Right lobe of liver (tissue), 6 donors: ENCODE results near the gene PNMA8C. TPM values are rescaled to one million over a fixed set of nuclear protein-coding genes. Genes with fewer than 3 reads are reported as not detected.

Source experiments
- ATAC-seq, 4 donors: fragments of 200-7000 bp; cut with Tn5 transposase; one replicate each; pipeline ENCODE4 v1.9.1; 2020; ENCODE audit warnings: mild to moderate bottlenecking in 4 of 4, moderate library complexity in 4 of 4
- DNase-seq, 3 donors: peaks; one replicate each; pipeline ENCODE4 v3.0.0-alpha.2; 2020
- H3K27ac ChIP-seq, 3 donors: fragments of 200-600 bp; one replicate each; pipeline ENCODE4 v1.8.0; 2022
- H3K27me3 ChIP-seq, 2 donors: fragments of 200-600 bp; one replicate each; pipeline ENCODE4 v1.8.0; 2022
- H3K36me3 ChIP-seq, 4 donors: fragments of 200-600 bp; sonication (generic) in 1 of 4; one replicate each; pipeline versions ENCODE4 v1.5.1 to v1.8.0; 2017 to 2022; ENCODE audit warnings: control low read depth in 1 of 4
- H3K4me1 ChIP-seq, 4 donors: fragments of 200-600 bp; sonication (generic) in 1 of 4; one replicate each; pipeline versions ENCODE4 v1.5.1 to v1.8.0; 2017 to 2022; ENCODE audit warnings: control low read depth in 1 of 4
- H3K4me3 ChIP-seq, 3 donors: fragments of 200-600 bp; one replicate each; pipeline ENCODE4 v1.8.0; 2022
- H3K9me3 ChIP-seq, 4 donors: fragments of 200-600 bp; sonication (generic) in 1 of 4; one replicate each; pipeline versions ENCODE4 v1.5.1 to v1.8.0; 2017 to 2022; ENCODE audit warnings: control low read depth in 1 of 4
- POLR2A ChIP-seq: fragments of 450-650 bp; IDR thresholded peaks from one replicate; pipeline ENCODE4 v1.6.1; 2017; ENCODE audit warnings: antibody characterized with exemption, mild to moderate bottlenecking
- WGBS: methylation state at CpG from one replicate; pipeline ENCODE4 v1.1.6; 2018; ENCODE audit warnings: low coverage, low lambda C conversion rate; ENCODE audit not compliant: insufficient coverage; ENCODE audit errors: missing lambda C conversion rate; 5-methylcytosine and 5-hydroxymethylcytosine counted together
- intact Hi-C, 2 donors: fragments of 100-400 bp; cut with DNase I; formaldehyde crosslinking; loops; one replicate each; pipeline versions ENCODE4 v1.11.2 to v1.14.1; 2022
- total RNA-seq, 6 experiments: library from RNA; depleted of rRNA in 2 of 6; stranded (reverse); fragments of >200 nt in 2 of 6; fragmentation: NEBNext Ultra II Directional in 3 of 6; extraction: Animal tissue kit (Norgen Biotek cat#: 25700) in 3 of 6; gene quantifications; one replicate each; pipeline versions ENCODE4 v1.1.0 to v1.2.4, GENCODE V29; 2016 to 2023
- TF ChIP-seq, protein P1 (sequence below), 4 donors: fragments of 200-600 bp in 3 of 4; fragments of 450-650 bp in 1 of 4; IDR thresholded peaks; one replicate each; pipeline versions ENCODE4 v1.5.1 to v1.8.0; 2016 to 2022; ENCODE audit warnings: antibody characterized with exemption in 4 of 4, mild to moderate bottlenecking in 2 of 4
- donor health status: DM: no; HTN: yes; CAD: no.
- donor health status: DM: no; HTN: no; CAD: no.
- donor health status: DM: no; HTN: no; CAD: no.
- donor health status: DM: no; HTN: yes; CAD: no.
- donor health status: DM: no; HTN: yes; CAD: no.

Gene PNMA8C
- total RNA-seq, 6 experiments from 2014 or later = not detected

DNA sequence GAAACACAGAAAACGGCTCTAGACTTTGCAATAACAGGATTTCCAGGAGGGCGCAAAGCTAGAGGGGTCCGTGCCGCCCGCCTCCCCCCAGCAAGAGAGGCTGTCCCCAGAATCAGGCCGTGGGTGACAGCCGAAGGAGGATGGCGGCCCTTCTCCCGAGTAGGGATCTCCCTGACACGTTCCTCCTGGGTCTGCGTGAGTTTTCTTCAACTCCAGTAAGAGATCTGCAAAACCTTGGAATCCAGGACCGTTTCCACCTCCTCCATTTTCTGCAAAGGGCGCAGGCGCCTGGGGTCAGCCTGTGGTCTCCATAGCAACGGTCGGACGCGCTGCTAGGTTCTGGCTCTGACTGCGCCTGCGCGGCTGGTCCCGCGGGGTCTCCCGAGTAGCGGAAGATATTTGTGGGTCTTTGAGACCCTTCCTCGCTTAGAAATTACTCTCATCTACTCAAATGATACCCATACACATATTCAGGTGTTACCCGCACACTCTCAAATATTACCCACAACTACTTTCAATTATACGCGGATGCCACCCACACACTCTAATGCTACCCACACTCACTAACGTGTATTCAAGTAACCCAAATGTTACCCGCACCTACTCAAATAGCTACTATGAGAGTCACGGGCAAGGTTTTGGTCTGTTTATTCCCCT is 2.1 kb downstream of the PNMA8C start:
- 3% methylated on average over 16 of the region's 32 CpGs for WGBS
- no peaks in the 10 kb centered on the region for H3K36me3 ChIP-seq
- peaks cover 0 to 4% of the 10 kb centered on the region in 2 donors for H3K27me3 ChIP-seq
- peak; percentile 74 to 88 (median 84) for DNase-seq
- ATAC-seq = peak; percentile 69 to 85 (median 82)
- H3K27ac ChIP-seq = no peak overlapping the region
- H3K4me3 ChIP-seq = peak overlapping the region; percentile 53 to 68 (median 54)
- TF ChIP-seq POLR2A = no peak
- TF ChIP-seq, protein P1, sequence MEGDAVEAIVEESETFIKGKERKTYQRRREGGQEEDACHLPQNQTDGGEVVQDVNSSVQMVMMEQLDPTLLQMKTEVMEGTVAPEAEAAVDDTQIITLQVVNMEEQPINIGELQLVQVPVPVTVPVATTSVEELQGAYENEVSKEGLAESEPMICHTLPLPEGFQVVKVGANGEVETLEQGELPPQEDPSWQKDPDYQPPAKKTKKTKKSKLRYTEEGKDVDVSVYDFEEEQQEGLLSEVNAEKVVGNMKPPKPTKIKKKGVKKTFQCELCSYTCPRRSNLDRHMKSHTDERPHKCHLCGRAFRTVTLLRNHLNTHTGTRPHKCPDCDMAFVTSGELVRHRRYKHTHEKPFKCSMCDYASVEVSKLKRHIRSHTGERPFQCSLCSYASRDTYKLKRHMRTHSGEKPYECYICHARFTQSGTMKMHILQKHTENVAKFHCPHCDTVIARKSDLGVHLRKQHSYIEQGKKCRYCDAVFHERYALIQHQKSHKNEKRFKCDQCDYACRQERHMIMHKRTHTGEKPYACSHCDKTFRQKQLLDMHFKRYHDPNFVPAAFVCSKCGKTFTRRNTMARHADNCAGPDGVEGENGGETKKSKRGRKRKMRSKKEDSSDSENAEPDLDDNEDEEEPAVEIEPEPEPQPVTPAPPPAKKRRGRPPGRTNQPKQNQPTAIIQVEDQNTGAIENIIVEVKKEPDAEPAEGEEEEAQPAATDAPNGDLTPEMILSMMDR (IDR thresholded peaks at IDR 0.05) = no peak
- intact Hi-C loops = no loop called here
- H3K9me3 ChIP-seq = no peaks in the 10 kb centered on the region
- peaks cover 0 to 4% (median 0%) of the 10 kb centered on the region in 4 donors for H3K4me1 ChIP-seq

DNA sequence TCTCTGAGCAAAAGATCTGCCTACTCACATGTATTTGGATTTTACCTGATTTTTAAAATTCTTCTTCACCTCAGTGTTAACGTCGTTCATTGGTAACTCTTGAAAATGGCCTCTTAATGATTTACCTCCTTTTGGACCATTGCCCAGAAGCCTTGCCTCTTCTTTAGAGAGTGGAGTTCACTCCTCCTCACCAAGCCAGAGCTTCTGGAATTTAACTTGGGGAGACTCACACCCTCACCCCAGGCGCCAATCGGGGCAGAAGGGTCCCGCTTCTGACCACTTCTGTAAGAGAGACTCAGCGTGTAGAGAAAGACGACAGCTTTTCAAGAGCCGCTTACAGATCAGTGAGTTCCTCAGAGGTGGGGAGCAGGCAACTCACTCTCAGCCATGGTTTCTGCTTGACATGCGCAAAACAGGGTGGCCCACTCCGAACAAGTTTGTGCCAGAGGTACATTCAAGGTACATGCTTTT is 2.7 kb downstream of the PNMA8C start:
- intact Hi-C loops = no loop called here
- TF ChIP-seq POLR2A = no peak
- TF ChIP-seq, protein P1 (IDR thresholded peaks at IDR 0.05) = no peak
- Histone ChIP-seq H3K4me1 (peaks cover 0 to 4% (median 0%) of the 10 kb centered on the region in 4 donors), H3K27me3 (peaks cover 0 to 4% of the 10 kb centered on the region in 2 donors), H3K27ac (no peak overlapping the region), H3K9me3 (no peaks in the 10 kb centered on the region), H3K4me3 (peak overlapping the region; percentile 53 to 68 (median 54)), H3K36me3 (no peaks in the 10 kb centered on the region)
- DNase-seq (no peak), ATAC-seq (peak; percentile 51 to 73 (median 66))
- whole genome bisulfite sequencing = 9% methylated on average over 10 of the region's 10 CpGs

DNA sequence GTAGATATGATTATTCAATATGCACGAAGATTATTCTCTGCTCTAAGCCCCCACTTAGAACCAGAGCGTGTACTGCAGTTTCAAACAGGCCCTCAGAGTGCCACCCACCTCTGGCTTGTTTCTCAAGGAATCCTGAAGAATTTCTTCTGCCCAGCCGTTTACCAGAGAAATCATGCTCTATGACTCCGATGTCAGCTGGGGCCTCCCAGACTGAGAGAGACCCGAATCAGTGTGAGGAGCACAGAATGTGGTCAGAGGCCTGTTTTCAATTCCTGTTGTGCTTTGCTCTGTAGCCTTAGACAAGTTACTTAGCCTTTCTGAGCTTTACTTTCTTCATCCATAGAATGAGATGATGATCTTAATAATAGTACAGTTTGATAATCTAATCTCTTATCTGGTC is 5.5 kb downstream of the PNMA8C start:
- intact Hi-C loops = no loop called here
- H3K27me3 ChIP-seq = peaks cover 0 to 4% of the 10 kb centered on the region in 2 donors
- H3K4me1 ChIP-seq = peaks cover 0 to 4% (median 0%) of the 10 kb centered on the region in 4 donors
- H3K36me3 ChIP-seq = no peaks in the 10 kb centered on the region
- no peaks in the 10 kb centered on the region for H3K9me3 ChIP-seq
- WGBS = 51% methylated on average over 3 of the region's 5 CpGs
- DNase-seq (no peak), ATAC-seq (no peak)
- TF ChIP-seq, protein P1 (IDR thresholded peaks at IDR 0.05) = no peak
- TF ChIP-seq POLR2A = no peak
- no peak overlapping the region for H3K4me3 ChIP-seq
- no peak overlapping the region for H3K27ac ChIP-seq

DNA sequence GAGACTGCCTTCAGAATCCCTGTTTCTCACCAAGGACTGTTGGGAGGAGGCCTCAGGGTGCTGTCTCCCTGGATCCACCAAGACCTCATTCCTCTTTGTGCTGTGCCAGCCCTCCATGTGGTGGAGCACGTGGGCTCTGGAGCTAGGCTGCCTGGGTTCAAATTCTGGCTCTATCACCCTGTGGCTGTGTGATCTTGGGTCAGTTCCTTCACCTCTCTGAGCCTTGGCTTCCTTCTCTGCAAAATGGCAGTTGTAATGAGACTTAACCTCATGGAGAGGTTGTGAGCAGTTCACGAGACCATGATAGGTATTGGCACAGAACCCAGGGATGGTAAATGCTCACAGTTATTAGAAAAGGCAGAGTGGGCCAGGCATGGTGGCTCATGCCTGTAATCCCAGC is 6.4 kb downstream of the PNMA8C start:
- H3K36me3 ChIP-seq = no peaks in the 10 kb centered on the region
- H3K4me3 ChIP-seq = no peak overlapping the region
- H3K27ac ChIP-seq = no peak overlapping the region
- peaks cover 0 to 4% of the 10 kb centered on the region in 2 donors for H3K27me3 ChIP-seq
- no peaks in the 10 kb centered on the region for H3K9me3 ChIP-seq
- no peak for TF ChIP-seq POLR2A
- TF ChIP-seq, protein P1 (IDR thresholded peaks at IDR 0.05) = no peak
- ATAC-seq (no peak), DNase-seq (no peak)
- intact Hi-C loops = no loop called here
- peaks cover 0 to 4% (median 0%) of the 10 kb centered on the region in 4 donors for H3K4me1 ChIP-seq
- WGBS = no CpG with 5 or more reads among the region's 2 CpGs
